CD14-positive monocyte (primary cell): ENCODE data around the gene GTF2H2C. TPM values are rescaled to one million over a fixed set of nuclear protein-coding genes. Genes with fewer than 3 reads are reported as not detected.

Source experiments
- DNase-seq, 3 donors: peaks; one replicate each; pipeline ENCODE4 v3.0.0-alpha.2; 2011 to 2022
- H2AFZ ChIP-seq: 2 replicates; pipeline ENCODE4 v1.6.0; 2012; ENCODE audit warnings: mild to moderate bottlenecking, low read depth, low read length, inconsistent platforms; ENCODE audit not compliant: insufficient read depth, poor library complexity, severe bottlenecking
- H3K27ac ChIP-seq, 2 donors: 1 replicate in 1 of 2; 2 replicates in 1 of 2; pipeline ENCODE4 v1.5.1; 2012 to 2013; ENCODE audit warnings: low read length in 2 of 2, control low read depth in 1 of 2, inconsistent platforms in 1 of 2, low read depth in 1 of 2, mild to moderate bottlenecking in 1 of 2
- H3K27me3 ChIP-seq, 2 donors: one replicate each; pipeline versions ENCODE4 v1.6.0 to v1.6.1; 2011 to 2013; ENCODE audit warnings: low read length in 2 of 2; ENCODE audit not compliant: control insufficient read depth in 2 of 2, insufficient read depth in 2 of 2
- H3K36me3 ChIP-seq, 2 donors: replicated peaks in 1 of 2; 1 replicate in 1 of 2; 2 replicates in 1 of 2; pipeline versions ENCODE4 v1.5.1 to v1.6.1; 2012 to 2013; ENCODE audit warnings: low read length in 2 of 2, control low read depth in 1 of 2, inconsistent platforms in 1 of 2, mild to moderate bottlenecking in 1 of 2; ENCODE audit not compliant: insufficient read depth in 2 of 2, control insufficient read depth in 1 of 2
- H3K4me1 ChIP-seq, 2 donors: 1 replicate in 1 of 2; 2 replicates in 1 of 2; pipeline versions ENCODE4 v1.5.1 to v1.6.1; 2012 to 2013; ENCODE audit warnings: low read length in 2 of 2, control low read depth in 1 of 2, inconsistent platforms in 1 of 2, mild to moderate bottlenecking in 1 of 2, moderate library complexity in 1 of 2; ENCODE audit not compliant: insufficient read depth in 2 of 2, control insufficient read depth in 1 of 2
- H3K4me2 ChIP-seq: replicated peaks from 2 replicates; pipeline ENCODE3; 2012; ENCODE audit warnings: low read length, moderate library complexity, mild to moderate bottlenecking; ENCODE audit not compliant: poor library complexity, severe bottlenecking; ENCODE audit errors: extremely low read depth
- H3K4me3 ChIP-seq, 3 experiments: fragments of 200-600 bp in 1 of 3; sonication (generic) in 1 of 3; replicated peaks in 1 of 3; 1 replicate in 2 of 3; 2 replicates in 1 of 3; pipeline ENCODE4 v1.5.1; 2011 to 2013; ENCODE audit warnings: low read length in 3 of 3, mild to moderate bottlenecking in 3 of 3, control low read depth in 2 of 3, low read depth in 2 of 3, inconsistent platforms in 1 of 3, moderate library complexity in 1 of 3
- H3K79me2 ChIP-seq: 2 replicates; pipeline ENCODE4 v1.6.0; 2012; ENCODE audit warnings: mild to moderate bottlenecking, control low read depth, inconsistent platforms, low read length, moderate library complexity; ENCODE audit not compliant: insufficient read depth
- H3K9ac ChIP-seq: 2 replicates; pipeline ENCODE4 v1.6.0; 2017; ENCODE audit warnings: low read length, mild to moderate bottlenecking; ENCODE audit not compliant: insufficient read depth, poor library complexity, severe bottlenecking
- H3K9me3 ChIP-seq, 2 donors: replicated peaks in 1 of 2; 1 replicate in 1 of 2; 2 replicates in 1 of 2; pipeline versions ENCODE4 v1.5.1 to v1.6.1; 2012 to 2013; ENCODE audit warnings: low read length in 2 of 2, control low read depth in 1 of 2; ENCODE audit not compliant: control insufficient read depth in 1 of 2, insufficient read depth in 1 of 2
- H4K20me1 ChIP-seq: 2 replicates; pipeline ENCODE4 v1.6.0; 2012; ENCODE audit warnings: mild to moderate bottlenecking, low read length, control low read depth, moderate library complexity; ENCODE audit not compliant: insufficient read depth
- H3K27ac Mint-ChIP-seq, 7 donors: one replicate each; pipeline ENCODE4 v1.8.0; 2020; ENCODE audit warnings: mild to moderate bottlenecking in 7 of 7, mixed read lengths in 7 of 7, moderate library complexity in 6 of 7, inconsistent platforms in 2 of 7
- H3K27me3 Mint-ChIP-seq, 3 donors: one replicate each; pipeline ENCODE4 v1.8.0; 2021 to 2022; ENCODE audit warnings: low read depth in 3 of 3, mild to moderate bottlenecking in 3 of 3, mixed read lengths in 3 of 3, moderate library complexity in 3 of 3, inconsistent platforms in 1 of 3
- H3K36me3 Mint-ChIP-seq, 2 donors: one replicate each; pipeline ENCODE4 v1.8.0; 2020; ENCODE audit warnings: mixed read lengths in 2 of 2, inconsistent platforms in 1 of 2, mild to moderate bottlenecking in 1 of 2
- H3K4me1 Mint-ChIP-seq: one replicate; pipeline ENCODE4 v1.8.0; 2020; ENCODE audit warnings: mild to moderate bottlenecking, mixed read lengths
- H3K4me3 Mint-ChIP-seq, 2 donors: one replicate each; pipeline ENCODE4 v1.8.0; 2020; ENCODE audit warnings: mild to moderate bottlenecking in 2 of 2, mixed read lengths in 2 of 2, moderate library complexity in 1 of 2
- H3K9me3 Mint-ChIP-seq, 7 donors: one replicate each; pipeline ENCODE4 v1.8.0; 2020 to 2022; ENCODE audit warnings: mixed read lengths in 7 of 7, mild to moderate bottlenecking in 6 of 7, moderate library complexity in 6 of 7, inconsistent platforms in 2 of 7
- WGBS: methylation state at CpG from one replicate; pipeline ENCODE4 v1.1.5; 2013; ENCODE audit warnings: missing lambda C conversion rate; ENCODE audit not compliant: insufficient coverage; 5-methylcytosine and 5-hydroxymethylcytosine counted together
- intact Hi-C, 2 donors: fragments of 100-400 bp; cut with micrococcal nuclease; formaldehyde crosslinking; loops; one replicate each; pipeline versions ENCODE4 v1.15.0 to v1.15.1; 2023
- polyA plus RNA-seq, 3 donors: library from polyadenylated mRNA; depleted of rRNA in 1 of 3; unstranded in 2 of 3; stranded (reverse) in 1 of 3; fragments of 300-500 nt in 2 of 3; fragments of >200 nt in 1 of 3; fragmentation: Illumina TruSeq in 2 of 3; gene quantifications; 1 replicate in 2 of 3; 2 replicates in 1 of 3; pipeline ENCODE4 v1.2.3, GENCODE V29; 2012 to 2021
- TF ChIP-seq, protein P1 (sequence below): fragments of 200-600 bp; IDR thresholded peaks from one replicate; pipeline ENCODE4 v1.8.0; 2022; ENCODE audit warnings: antibody characterized with exemption, mild to moderate bottlenecking

GTF2H2C gene
- polyA plus RNA-seq, 3 donors = 11.0 to 14.4 (median 13.5) TPM

- no peaks in the 10 kb centered on the region for H3K36me3 Mint-ChIP-seq
- no peak overlapping the region for H3K9ac ChIP-seq
- no peak overlapping the region for H3K4me2 ChIP-seq
- no peaks in the 10 kb centered on the region for H3K79me2 ChIP-seq
- no peaks in the 10 kb centered on the region for H3K27me3 ChIP-seq
- peaks cover 7 to 8% of the 10 kb centered on the region in 2 donors for H3K4me1 ChIP-seq
- no peak overlapping the region for H3K27ac ChIP-seq
- H3K4me3 ChIP-seq = no peak overlapping the region
- intact Hi-C loops = no loop called here
- no peak overlapping the region for H3K4me3 Mint-ChIP-seq
- DNase-seq = no peak
- H3K27me3 Mint-ChIP-seq = no peaks in the 10 kb centered on the region
- no peaks in the 10 kb centered on the region for H4K20me1 ChIP-seq
- H3K27ac Mint-ChIP-seq = no peak overlapping the region
- TF ChIP-seq, protein P1, sequence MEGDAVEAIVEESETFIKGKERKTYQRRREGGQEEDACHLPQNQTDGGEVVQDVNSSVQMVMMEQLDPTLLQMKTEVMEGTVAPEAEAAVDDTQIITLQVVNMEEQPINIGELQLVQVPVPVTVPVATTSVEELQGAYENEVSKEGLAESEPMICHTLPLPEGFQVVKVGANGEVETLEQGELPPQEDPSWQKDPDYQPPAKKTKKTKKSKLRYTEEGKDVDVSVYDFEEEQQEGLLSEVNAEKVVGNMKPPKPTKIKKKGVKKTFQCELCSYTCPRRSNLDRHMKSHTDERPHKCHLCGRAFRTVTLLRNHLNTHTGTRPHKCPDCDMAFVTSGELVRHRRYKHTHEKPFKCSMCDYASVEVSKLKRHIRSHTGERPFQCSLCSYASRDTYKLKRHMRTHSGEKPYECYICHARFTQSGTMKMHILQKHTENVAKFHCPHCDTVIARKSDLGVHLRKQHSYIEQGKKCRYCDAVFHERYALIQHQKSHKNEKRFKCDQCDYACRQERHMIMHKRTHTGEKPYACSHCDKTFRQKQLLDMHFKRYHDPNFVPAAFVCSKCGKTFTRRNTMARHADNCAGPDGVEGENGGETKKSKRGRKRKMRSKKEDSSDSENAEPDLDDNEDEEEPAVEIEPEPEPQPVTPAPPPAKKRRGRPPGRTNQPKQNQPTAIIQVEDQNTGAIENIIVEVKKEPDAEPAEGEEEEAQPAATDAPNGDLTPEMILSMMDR = no peak
- H3K4me1 Mint-ChIP-seq = peaks cover 12% of the 10 kb centered on the region
- H3K9me3 ChIP-seq = no peaks in the 10 kb centered on the region
- H3K9me3 Mint-ChIP-seq = no peaks in the 10 kb centered on the region
- H3K36me3 ChIP-seq = no peaks in the 10 kb centered on the region
- no peak overlapping the region for H2AFZ ChIP-seq
- 90% methylated on average over 7 of the region's 7 CpGs for WGBS
Observed at GRCh38 chr5:69527128-69527770, 32.7 kb upstream of the GTF2H2C start.

DNA sequence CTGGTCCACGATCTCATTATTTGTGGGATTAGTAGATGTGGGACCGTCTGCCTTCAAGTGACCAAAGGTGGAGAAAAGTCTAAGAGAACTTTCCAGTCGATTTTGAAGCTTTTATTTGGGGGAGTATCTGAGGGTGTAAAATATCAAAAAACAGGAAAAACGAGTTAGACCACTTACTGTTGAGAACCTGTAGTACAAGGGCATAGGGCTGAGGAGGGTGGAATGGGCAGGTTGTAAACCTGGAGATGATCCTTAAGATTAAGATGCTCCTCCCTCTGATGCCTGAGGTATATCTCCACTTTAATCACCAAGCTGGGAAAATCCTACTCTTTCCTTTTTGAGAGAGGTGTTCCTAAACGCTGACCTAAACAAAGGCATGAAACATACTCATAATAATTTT is 32.0 kb upstream of the GTF2H2C start:
- H3K36me3 ChIP-seq = no peaks in the 10 kb centered on the region
- H3K9me3 Mint-ChIP-seq = no peaks in the 10 kb centered on the region
- intact Hi-C loops = no loop called here
- DNase-seq = no peak
- no peaks in the 10 kb centered on the region for H3K79me2 ChIP-seq
- H4K20me1 ChIP-seq = no peaks in the 10 kb centered on the region
- H3K27me3 Mint-ChIP-seq = no peaks in the 10 kb centered on the region
- no peaks in the 10 kb centered on the region for H3K27me3 ChIP-seq
- peaks cover 7 to 8% of the 10 kb centered on the region in 2 donors for H3K4me1 ChIP-seq
- H3K9me3 ChIP-seq = no peaks in the 10 kb centered on the region
- no peak overlapping the region for H3K4me2 ChIP-seq
- H3K4me3 Mint-ChIP-seq = no peak overlapping the region
- H3K4me3 ChIP-seq = no peak overlapping the region
- no peak overlapping the region for H3K9ac ChIP-seq
- no peak overlapping the region for H3K27ac ChIP-seq
- no peak overlapping the region for H2AFZ ChIP-seq
- WGBS = 100% methylated on average over 1 of the region's 5 CpGs
- TF ChIP-seq, protein P1 = no peak
- no peaks in the 10 kb centered on the region for H3K36me3 Mint-ChIP-seq
- peaks cover 12% of the 10 kb centered on the region for H3K4me1 Mint-ChIP-seq
- no peak overlapping the region for H3K27ac Mint-ChIP-seq
